NB4 (cell line): ENCODE data around the gene CAMTA1.

ENCODE experiments used
- CTCF ChIP-seq: IDR thresholded peaks from one replicate; pipeline ENCODE4 v1.5.1; 2012; ENCODE audit warnings: low read depth, low read length
- MAX ChIP-seq: IDR thresholded peaks from 2 replicates; pipeline ENCODE4 v1.6.1; 2011; ENCODE audit warnings: low read depth, low read length

DNA sequence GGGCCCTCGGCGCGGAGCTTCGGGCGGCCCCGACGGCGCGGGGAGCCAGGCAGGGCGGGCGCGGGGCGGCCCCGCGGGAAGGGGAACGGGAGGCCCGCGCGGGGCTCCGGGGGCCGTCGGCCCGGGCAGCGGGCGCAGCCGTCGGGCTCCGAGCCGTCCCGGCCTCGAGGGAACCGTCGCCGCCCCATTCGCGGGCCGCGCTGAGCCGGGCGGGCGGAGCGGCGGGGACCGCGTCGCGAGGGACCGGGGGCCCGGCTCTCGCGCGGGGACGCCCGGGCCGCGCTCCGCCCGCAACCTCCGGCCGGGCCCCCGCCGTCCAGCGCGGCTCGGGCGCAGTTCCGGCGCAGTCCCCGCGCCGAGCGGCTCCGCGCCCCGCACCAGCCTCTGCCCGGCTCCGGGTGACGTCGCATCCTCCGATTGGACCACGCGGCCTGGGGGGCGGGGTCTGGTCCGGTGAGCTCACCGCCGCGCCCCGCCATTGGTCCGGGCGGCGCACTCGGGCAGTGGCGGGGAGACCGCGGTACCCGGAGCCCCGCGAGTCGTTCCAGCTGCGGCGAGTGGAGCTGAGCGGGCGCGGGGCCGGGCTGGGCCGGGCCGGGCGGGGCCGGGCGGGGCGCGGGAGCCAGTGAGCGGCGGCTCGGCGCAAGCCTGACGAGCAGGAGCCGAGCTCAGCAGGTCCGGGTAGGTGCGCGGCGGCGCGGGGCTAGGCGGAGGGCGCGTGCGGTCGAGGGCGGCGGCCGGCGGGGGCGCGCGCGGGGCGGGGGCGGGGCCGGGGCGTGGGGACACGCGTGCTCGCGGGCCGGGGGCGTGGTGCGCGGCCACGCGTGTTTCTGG, 919.2 kb downstream of the CAMTA1 start:
- TF ChIP-seq CTCF (no peak), MAX (no peak)
